PC-9 (cell line): ENCODE results near the gene STEAP4. TPM values are rescaled to one million over a fixed set of nuclear protein-coding genes. Genes with fewer than 3 reads are reported as not detected.

Experiments used
- BruUV-seq: library from RNA; stranded (reverse); fragments of 400-500 nt; replicated peaks from 2 replicates; lab custom pipeline; 2021; lab: Mats Ljungman, UMichigan
- CTCF ChIA-PET: fragments of 300-600 bp; sonication (Branson Sonifier 250); formaldehyde crosslinking; loops from one replicate; lab custom pipeline; 2022; ENCODE audit warnings: antibody characterized with exemption; lab: Charles Lee
- POLR2A ChIA-PET: fragments of 300-600 bp; sonication (Branson Sonifier 250); formaldehyde crosslinking; loops from one replicate; lab custom pipeline; 2022; ENCODE audit warnings: antibody characterized with exemption; ENCODE audit not compliant: unreplicated experiment; lab: Charles Lee
- DNase-seq, 2 experiments: peaks; one replicate each; pipeline versions ENCODE4 v3.0.0 to v3.0.0-alpha.2; 2015 to 2022; ENCODE audit warnings: mixed read lengths in 1 of 2
- H2AFZ ChIP-seq: fragments of 200-600 bp; sonication (generic); 2 replicates; pipeline ENCODE4 v1.8.1; 2017; ENCODE audit warnings: antibody characterized with exemption
- H3F3A ChIP-seq: fragments of 200-600 bp; sonication (generic); 2 replicates; pipeline ENCODE4 v1.8.1; 2017; ENCODE audit warnings: antibody characterized with exemption, mild to moderate bottlenecking, low read depth; ENCODE audit not compliant: insufficient read depth
- H3K27ac ChIP-seq: fragments of 200-600 bp; sonication (generic); 2 replicates; pipeline ENCODE4 v1.6.1; 2016; ENCODE audit warnings: mixed run types
- H3K27me3 ChIP-seq: fragments of 200-600 bp; sonication (generic); 2 replicates; pipeline ENCODE4 v1.6.1; 2016; ENCODE audit warnings: low read depth, mixed run types; ENCODE audit not compliant: insufficient read depth
- H3K36me3 ChIP-seq: fragments of 200-600 bp; sonication (generic); 2 replicates; pipeline ENCODE4 v1.6.1; 2016; ENCODE audit warnings: low read depth, mixed run types
- H3K4me1 ChIP-seq: fragments of 200-600 bp; sonication (generic); replicated peaks from 2 replicates; pipeline ENCODE4 v1.6.1; 2016; ENCODE audit warnings: mixed run types; ENCODE audit not compliant: insufficient read depth
- H3K4me2 ChIP-seq: fragments of 200-600 bp; sonication (generic); 2 replicates; pipeline ENCODE4 v1.6.1; 2017; ENCODE audit warnings: mixed run types
- H3K4me3 ChIP-seq: fragments of 200-600 bp; sonication (generic); 2 replicates; pipeline ENCODE4 v1.6.1; 2016; ENCODE audit warnings: mixed run types
- H3K79me2 ChIP-seq: fragments of 200-600 bp; sonication (generic); 2 replicates; pipeline ENCODE4 v1.6.1; 2017; ENCODE audit warnings: low read depth, mixed run types
- H3K9me2 ChIP-seq: fragments of 200-600 bp; sonication (generic); 2 replicates; pipeline ENCODE4 v1.8.1; 2017; ENCODE audit warnings: mild to moderate bottlenecking; ENCODE audit not compliant: insufficient read depth
- H3K9me3 ChIP-seq: fragments of 200-600 bp; sonication (generic); 2 replicates; pipeline ENCODE4 v1.8.1; 2016; ENCODE audit warnings: low read depth; ENCODE audit not compliant: insufficient read depth
- H4K20me1 ChIP-seq: fragments of 200-600 bp; sonication (generic); 2 replicates; pipeline ENCODE4 v1.8.1; 2017; ENCODE audit not compliant: insufficient read depth
- EZH2 ChIP-seq: fragments of 200-600 bp; sonication (generic); IDR thresholded peaks from 2 replicates; pipeline ENCODE4 v1.8.0; 2017; ENCODE audit warnings: antibody characterized with exemption, low read depth
- intact Hi-C: fragments of 100-400 bp; cut with micrococcal nuclease; formaldehyde crosslinking; loops from one replicate; pipeline ENCODE4 v1.10.0; 2022; ENCODE audit not compliant: unreplicated experiment
- total RNA-seq: library from RNA; stranded (reverse); gene quantifications from 2 replicates; pipeline ENCODE4 v1.2.3, GENCODE V29; 2021
- TF ChIP-seq, protein P1 (sequence below): fragments of 200-600 bp; sonication (generic); conservative IDR thresholded peaks from 2 replicates; pipeline ENCODE4 v1.6.1; 2017; ENCODE audit warnings: mixed run types, antibody characterized with exemption, mild to moderate bottlenecking, moderate library complexity

Gene STEAP4
- total RNA-seq, 1 experiment from 2014 or later = 10.3 TPM

DNA sequence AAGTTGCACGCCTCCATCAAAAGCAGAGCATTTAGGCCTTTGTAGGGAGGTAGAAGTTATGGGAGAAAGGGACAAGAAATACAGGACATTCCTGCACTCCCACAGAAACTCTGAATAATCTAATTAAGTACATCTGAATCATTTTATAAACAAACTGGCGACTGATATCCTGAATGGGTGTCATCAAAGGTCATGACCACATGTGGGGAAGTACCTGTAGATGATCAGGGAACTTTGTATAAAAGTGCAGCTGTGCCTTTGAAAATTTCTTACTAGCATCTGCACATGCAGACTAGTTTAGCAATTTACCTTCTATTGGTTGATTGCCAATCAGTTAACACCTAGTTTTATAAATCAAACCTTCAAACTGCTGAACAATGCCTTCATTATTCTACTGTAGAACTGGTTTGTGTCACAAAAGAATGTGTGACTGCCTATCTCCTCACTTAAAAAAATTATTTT lies 17.1 kb downstream of the STEAP4 start:
- no peaks in the 10 kb centered on the region for H3K79me2 ChIP-seq
- H3K27ac ChIP-seq = peak overlapping the region; percentile 97
- no peak overlapping the region for H2AFZ ChIP-seq
- peaks cover 6% of the 10 kb centered on the region; the same call in 1 of the 2 replicates for H3K9me3 ChIP-seq
- peaks cover 58% of the 10 kb centered on the region for H3K4me1 ChIP-seq
- intact Hi-C loops = loop anchor here (1.0 kb wide), 4 partner anchors 17 to 62 kb away; partner anchors contain the start of gene STEAP4
- no peaks in the 10 kb centered on the region for H3K36me3 ChIP-seq
- ChIA-PET CTCF (interaction anchor here (2.1 kb wide), 1 partner anchor 46 kb away, joined by 11 read pairs; no protein-coding TSS in a partner anchor), POLR2A (interaction anchor here (0.6 to 0.7 kb wide), 2 partner anchors 29 to 740 kb away, joined by 3 read pairs; no protein-coding TSS in a partner anchor)
- H3K4me3 ChIP-seq = peak overlapping the region; percentile 22; the same call in 1 of the 2 replicates
- peak overlapping the region; percentile 69 for H3K4me2 ChIP-seq
- H3K27me3 ChIP-seq = no peaks in the 10 kb centered on the region
- DNase-seq = peak; percentile 64 to 99
- no peaks in the 10 kb centered on the region for H4K20me1 ChIP-seq
- no peaks in the 10 kb centered on the region for H3K9me2 ChIP-seq
- peaks cover 38% of the 10 kb centered on the region for H3F3A ChIP-seq
- TF ChIP-seq, protein P1, sequence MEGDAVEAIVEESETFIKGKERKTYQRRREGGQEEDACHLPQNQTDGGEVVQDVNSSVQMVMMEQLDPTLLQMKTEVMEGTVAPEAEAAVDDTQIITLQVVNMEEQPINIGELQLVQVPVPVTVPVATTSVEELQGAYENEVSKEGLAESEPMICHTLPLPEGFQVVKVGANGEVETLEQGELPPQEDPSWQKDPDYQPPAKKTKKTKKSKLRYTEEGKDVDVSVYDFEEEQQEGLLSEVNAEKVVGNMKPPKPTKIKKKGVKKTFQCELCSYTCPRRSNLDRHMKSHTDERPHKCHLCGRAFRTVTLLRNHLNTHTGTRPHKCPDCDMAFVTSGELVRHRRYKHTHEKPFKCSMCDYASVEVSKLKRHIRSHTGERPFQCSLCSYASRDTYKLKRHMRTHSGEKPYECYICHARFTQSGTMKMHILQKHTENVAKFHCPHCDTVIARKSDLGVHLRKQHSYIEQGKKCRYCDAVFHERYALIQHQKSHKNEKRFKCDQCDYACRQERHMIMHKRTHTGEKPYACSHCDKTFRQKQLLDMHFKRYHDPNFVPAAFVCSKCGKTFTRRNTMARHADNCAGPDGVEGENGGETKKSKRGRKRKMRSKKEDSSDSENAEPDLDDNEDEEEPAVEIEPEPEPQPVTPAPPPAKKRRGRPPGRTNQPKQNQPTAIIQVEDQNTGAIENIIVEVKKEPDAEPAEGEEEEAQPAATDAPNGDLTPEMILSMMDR = no peak
- TF ChIP-seq EZH2 = no peak
- no TSS peak for BruUV-seq

DNA sequence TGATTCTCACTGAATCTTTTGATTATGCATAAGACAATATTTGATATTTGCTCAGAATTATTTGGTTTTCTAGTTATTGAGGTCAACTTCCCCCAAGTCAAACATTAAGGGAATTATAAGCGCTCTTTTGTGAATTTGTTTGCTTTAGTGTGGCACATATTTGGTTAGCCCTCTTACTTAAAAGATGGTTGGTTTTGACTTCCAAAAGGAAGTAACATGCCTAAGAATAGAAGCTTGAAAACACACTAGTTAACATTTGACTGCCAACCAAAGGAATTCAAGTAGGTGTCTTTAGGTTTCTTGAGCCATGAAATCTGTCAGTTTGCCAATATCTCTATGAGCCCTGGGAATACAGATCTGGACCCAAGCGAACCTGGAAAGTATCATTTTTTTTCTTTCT lies 24.9 kb downstream of the STEAP4 start:
- DNase-seq = no peak

DNA sequence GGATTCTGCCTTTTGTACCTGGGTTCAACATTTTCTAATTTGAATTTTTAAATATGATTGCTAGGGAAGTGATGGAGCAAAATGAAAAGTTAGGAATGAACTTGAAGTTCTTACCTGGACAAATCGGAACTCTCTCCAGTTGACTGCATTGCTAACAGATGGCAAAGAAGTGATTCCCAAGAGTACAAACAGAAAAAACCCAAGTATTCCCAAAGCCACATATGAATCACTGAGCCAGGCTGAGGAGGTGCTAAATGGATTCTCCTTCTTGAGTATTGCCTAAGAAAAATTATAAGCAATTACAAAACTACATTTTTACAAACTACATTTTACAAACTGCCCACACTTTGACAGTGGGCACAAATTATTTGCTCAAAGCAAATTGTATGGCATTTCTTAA lies 25.9 kb downstream of the STEAP4 start:
- Histone ChIP-seq H2AFZ (no peak overlapping the region), H3K79me2 (no peaks in the 10 kb centered on the region), H3K9me2 (no peaks in the 10 kb centered on the region), H3F3A (peaks cover 8% of the 10 kb centered on the region; the same call in 1 of the 2 replicates), H4K20me1 (no peaks in the 10 kb centered on the region), H3K27me3 (no peaks in the 10 kb centered on the region), H3K4me1 (peaks cover 19% of the 10 kb centered on the region), H3K4me3 (no peak overlapping the region), H3K27ac (no peak overlapping the region), H3K9me3 (peaks cover 8% of the 10 kb centered on the region), H3K36me3 (peaks cover 9% of the 10 kb centered on the region; the same call in 1 of the 2 replicates), H3K4me2 (no peak overlapping the region)
- BruUV-seq = no TSS peak
- TF ChIP-seq, protein P1 = no peak
- no peak for TF ChIP-seq EZH2
- no peak for DNase-seq
- ChIA-PET POLR2A (no interaction called here), CTCF (no interaction called here)
- intact Hi-C loops = no loop called here

More for the DNA sequence above, 24.9 kb downstream of the STEAP4 start:
- no peak overlapping the region for H2AFZ ChIP-seq
- H3K4me1 ChIP-seq = peaks cover 19% of the 10 kb centered on the region
- ChIA-PET CTCF (no interaction called here), POLR2A (no interaction called here)
- H4K20me1 ChIP-seq = no peaks in the 10 kb centered on the region
- peaks cover 8% of the 10 kb centered on the region; the same call in 1 of the 2 replicates for H3F3A ChIP-seq
- BruUV-seq = no TSS peak
- no peak overlapping the region for H3K27ac ChIP-seq
- H3K9me2 ChIP-seq = no peaks in the 10 kb centered on the region
- intact Hi-C loops = no loop called here
- peaks cover 9% of the 10 kb centered on the region; the same call in 1 of the 2 replicates for H3K36me3 ChIP-seq
- no peak for TF ChIP-seq EZH2
- TF ChIP-seq, protein P1 = no peak
- no peak overlapping the region for H3K4me3 ChIP-seq
- H3K9me3 ChIP-seq = peaks cover 8% of the 10 kb centered on the region
- no peak overlapping the region for H3K4me2 ChIP-seq
- H3K79me2 ChIP-seq = no peaks in the 10 kb centered on the region
- no peaks in the 10 kb centered on the region for H3K27me3 ChIP-seq
